Stimulated activated naive CD8-positive, alpha-beta T cell treated with anti-CD3 and anti-CD28 coated beads, Interleukin-15, Interleukin-2, amounts not matched to agents 100 ng/mL and 50 ng/mL, for 24 hours (primary cell): ENCODE measurements around the gene SPTBN1.
A peak's percentile ranks its signal among the peaks of the same experiment; 100 is the strongest.

Source experiments
- H3K27ac Mint-ChIP-seq: one replicate; pipeline ENCODE4 v1.8.0; 2021; ENCODE audit warnings: mild to moderate bottlenecking, mixed read lengths
- H3K27me3 Mint-ChIP-seq: one replicate; pipeline ENCODE4 v1.8.0; 2021; ENCODE audit warnings: mixed read lengths
- H3K36me3 Mint-ChIP-seq: one replicate; pipeline ENCODE4 v1.8.0; 2021; ENCODE audit warnings: low read depth, mixed read lengths
- H3K4me1 Mint-ChIP-seq: one replicate; pipeline ENCODE4 v1.8.0; 2021; ENCODE audit warnings: low read depth, mixed read lengths
- H3K4me3 Mint-ChIP-seq: one replicate; pipeline ENCODE4 v1.8.0; 2021; ENCODE audit warnings: mild to moderate bottlenecking, mixed read lengths
- H3K9me3 Mint-ChIP-seq: one replicate; pipeline ENCODE4 v1.8.0; 2021; ENCODE audit warnings: mixed read lengths

SPTBN1 gene

DNA sequence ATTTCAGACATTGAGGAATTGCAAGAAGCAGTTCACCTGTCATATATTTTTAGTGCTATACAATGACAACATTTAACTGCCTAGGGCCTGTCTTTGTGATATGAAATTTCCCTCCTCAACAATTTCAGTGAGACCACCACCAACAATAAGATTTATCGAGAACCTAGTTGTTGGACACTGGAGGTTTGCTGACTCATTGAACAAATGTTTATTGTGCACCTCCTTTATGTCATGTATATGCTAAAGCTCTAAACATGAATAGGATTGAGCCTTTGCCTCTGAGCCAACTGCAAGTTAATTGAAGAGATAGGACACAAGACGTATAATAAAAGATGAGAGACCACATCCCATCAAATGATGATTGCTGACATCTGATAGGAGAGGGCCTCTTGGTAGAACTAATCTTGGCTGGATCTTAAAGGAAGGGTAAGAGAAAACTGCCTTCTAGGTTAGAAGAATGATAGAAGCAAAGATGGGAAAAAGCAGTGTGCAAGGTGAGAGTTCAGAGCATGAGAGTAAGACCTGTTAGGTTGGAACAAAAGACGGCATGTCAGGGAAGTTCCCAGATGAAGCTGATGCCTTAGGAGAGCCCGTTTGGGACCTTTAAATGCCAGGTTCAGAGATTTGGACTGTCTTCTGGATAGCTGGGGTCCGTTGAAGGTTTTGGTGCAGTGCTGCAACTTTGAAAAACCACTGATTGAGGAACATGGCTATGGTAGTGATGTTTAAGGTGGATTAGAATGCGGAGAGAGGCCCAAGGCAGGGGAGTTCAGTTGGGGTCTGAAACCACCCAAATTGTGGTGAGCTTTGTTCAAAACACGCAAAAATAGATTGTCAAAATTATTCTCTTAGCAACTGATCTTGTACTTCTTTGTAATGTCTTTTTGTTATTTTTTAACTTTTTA lies 134.3 kb downstream of the SPTBN1 start:
- Mint-ChIP-seq H3K4me3 (peak overlapping the region; percentile 30), H3K36me3 (peaks cover 3% of the 10 kb centered on the region), H3K27me3 (no peaks in the 10 kb centered on the region), H3K27ac (peak overlapping the region; percentile 91), H3K9me3 (no peaks in the 10 kb centered on the region), H3K4me1 (peaks cover 94% of the 10 kb centered on the region)

DNA sequence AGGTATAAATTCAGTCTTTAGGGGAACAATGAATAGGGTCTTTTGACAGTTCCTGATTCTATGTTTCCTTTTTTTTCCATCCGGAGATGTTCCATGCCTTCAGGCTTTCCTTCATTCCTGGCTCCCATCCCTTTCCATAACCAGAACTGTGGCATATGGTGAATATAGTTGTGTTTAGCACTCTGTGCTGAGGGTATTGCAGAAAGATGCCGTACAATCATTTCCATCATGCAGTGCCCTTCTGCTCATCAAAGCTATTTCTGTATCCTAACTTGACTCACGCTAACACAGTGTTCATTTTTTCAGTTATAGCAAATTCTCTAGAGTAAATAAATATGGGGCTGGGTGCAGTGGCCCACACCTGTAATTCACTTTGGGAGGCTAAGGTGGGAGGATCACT lies 135.4 kb downstream of the SPTBN1 start:
- Mint-ChIP-seq H3K4me3 (no peak overlapping the region), H3K9me3 (no peaks in the 10 kb centered on the region), H3K4me1 (peaks cover 94% of the 10 kb centered on the region), H3K36me3 (peaks cover 7% of the 10 kb centered on the region), H3K27me3 (no peaks in the 10 kb centered on the region), H3K27ac (peak overlapping the region; percentile 91)

DNA sequence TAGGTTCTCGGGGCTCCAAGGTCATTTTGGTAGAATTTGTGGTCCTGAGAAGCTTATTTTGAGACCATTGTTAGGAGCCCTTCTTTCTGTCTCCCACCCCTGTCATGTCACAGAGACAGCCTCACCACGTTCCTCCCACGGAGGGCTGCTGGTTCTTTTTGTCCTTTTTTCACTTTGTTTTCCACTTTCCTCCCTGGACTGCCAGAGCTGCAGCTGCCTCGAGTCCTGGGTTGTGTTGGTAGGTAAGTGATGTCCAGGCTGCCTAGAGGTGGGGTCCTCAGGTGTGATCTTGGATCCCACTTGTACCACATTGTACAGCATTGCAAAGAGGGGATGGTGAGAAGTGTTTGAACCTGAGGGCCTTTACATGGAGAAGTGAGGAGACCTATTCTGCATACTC lies 137.1 kb downstream of the SPTBN1 start:
- peak overlapping the region; percentile 84 for H3K27ac Mint-ChIP-seq
- H3K4me1 Mint-ChIP-seq, result peaks cover 94% of the 10 kb centered on the region
- H3K9me3 Mint-ChIP-seq, result no peaks in the 10 kb centered on the region
- H3K4me3 Mint-ChIP-seq, result peak overlapping the region; percentile 27
- no peaks in the 10 kb centered on the region for H3K27me3 Mint-ChIP-seq
- peaks cover 4% of the 10 kb centered on the region for H3K36me3 Mint-ChIP-seq

DNA sequence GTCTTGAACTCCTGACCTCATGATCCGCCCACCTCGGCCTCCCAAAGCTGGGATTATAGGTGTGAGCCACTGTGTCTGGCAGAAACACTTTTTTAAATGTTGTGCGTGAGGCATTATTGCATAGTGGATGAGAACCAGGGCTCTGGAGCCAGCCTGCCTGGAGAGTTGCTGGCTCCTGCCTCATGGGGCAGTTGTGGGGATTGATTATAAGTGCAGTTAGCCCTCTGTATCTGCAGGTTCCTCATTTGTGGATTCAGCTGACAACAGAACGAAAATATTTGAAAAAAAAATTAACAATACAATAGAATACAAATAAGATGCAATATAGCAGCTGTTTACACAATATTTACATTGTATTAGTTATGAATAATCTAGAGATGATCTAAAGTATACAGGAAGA lies 137.9 kb downstream of the SPTBN1 start:
- Mint-ChIP-seq H3K27ac (peak overlapping the region; percentile 56), H3K36me3 (peaks cover 10% of the 10 kb centered on the region), H3K4me3 (no peak overlapping the region), H3K4me1 (peaks cover 94% of the 10 kb centered on the region), H3K27me3 (no peaks in the 10 kb centered on the region), H3K9me3 (no peaks in the 10 kb centered on the region)

- peak overlapping the region; percentile 94 for H3K27ac Mint-ChIP-seq
- peak overlapping the region; percentile 74 for H3K4me3 Mint-ChIP-seq
- no peaks in the 10 kb centered on the region for H3K27me3 Mint-ChIP-seq
- peaks cover 94% of the 10 kb centered on the region for H3K4me1 Mint-ChIP-seq
- no peaks in the 10 kb centered on the region for H3K9me3 Mint-ChIP-seq
- H3K36me3 Mint-ChIP-seq, result peaks cover 21% of the 10 kb centered on the region
Observed at GRCh38 chr2:54595161-54595803, 139.2 kb downstream of the SPTBN1 start.

GRCh38 chr2:54595999-54596902 lies 140.1 kb downstream of the SPTBN1 start:
- H3K4me1 Mint-ChIP-seq, result peaks cover 94% of the 10 kb centered on the region
- H3K27me3 Mint-ChIP-seq, result no peaks in the 10 kb centered on the region
- H3K4me3 Mint-ChIP-seq, result peak overlapping the region; percentile 74
- no peaks in the 10 kb centered on the region for H3K9me3 Mint-ChIP-seq
- H3K27ac Mint-ChIP-seq, result peak overlapping the region; percentile 94
- H3K36me3 Mint-ChIP-seq, result peaks cover 28% of the 10 kb centered on the region

- Mint-ChIP-seq H3K27ac (peak overlapping the region; percentile 94), H3K4me1 (peaks cover 94% of the 10 kb centered on the region), H3K4me3 (peak overlapping the region; percentile 74), H3K36me3 (peaks cover 29% of the 10 kb centered on the region), H3K27me3 (no peaks in the 10 kb centered on the region), H3K9me3 (no peaks in the 10 kb centered on the region)
Observed at GRCh38 chr2:54597153-54597848, 141.2 kb downstream of the SPTBN1 start.

- peaks cover 29% of the 10 kb centered on the region for H3K36me3 Mint-ChIP-seq
- H3K27me3 Mint-ChIP-seq, result no peaks in the 10 kb centered on the region
- no peak overlapping the region for H3K4me3 Mint-ChIP-seq
- peaks cover 94% of the 10 kb centered on the region for H3K4me1 Mint-ChIP-seq
- peak overlapping the region; percentile 90 for H3K27ac Mint-ChIP-seq
- H3K9me3 Mint-ChIP-seq, result no peaks in the 10 kb centered on the region
Observed at GRCh38 chr2:54598347-54599325, 142.5 kb downstream of the SPTBN1 start.

DNA sequence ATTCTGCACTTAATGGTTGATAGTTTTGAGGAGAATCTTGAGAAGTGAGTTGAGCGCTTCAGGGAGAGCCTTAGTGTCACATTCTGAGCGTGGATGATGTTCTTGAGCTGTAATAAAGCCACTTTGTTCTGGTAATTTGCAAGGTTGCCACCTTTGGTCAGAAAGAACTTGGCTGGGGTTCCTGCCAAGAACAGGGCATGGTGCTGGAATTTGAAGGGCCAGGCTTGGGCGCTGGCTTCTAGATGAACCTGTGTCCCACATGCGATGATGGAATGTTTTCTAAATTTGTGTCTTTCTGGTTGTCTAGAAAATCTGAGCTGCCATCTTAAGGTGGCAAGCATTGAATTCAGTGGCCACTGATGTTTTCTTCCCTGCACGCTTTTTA lies 143.2 kb downstream of the SPTBN1 start:
- no peaks in the 10 kb centered on the region for H3K9me3 Mint-ChIP-seq
- no peaks in the 10 kb centered on the region for H3K27me3 Mint-ChIP-seq
- H3K36me3 Mint-ChIP-seq, result peaks cover 29% of the 10 kb centered on the region
- H3K27ac Mint-ChIP-seq, result peak overlapping the region; percentile 90
- no peak overlapping the region for H3K4me3 Mint-ChIP-seq
- H3K4me1 Mint-ChIP-seq, result peaks cover 96% of the 10 kb centered on the region

DNA sequence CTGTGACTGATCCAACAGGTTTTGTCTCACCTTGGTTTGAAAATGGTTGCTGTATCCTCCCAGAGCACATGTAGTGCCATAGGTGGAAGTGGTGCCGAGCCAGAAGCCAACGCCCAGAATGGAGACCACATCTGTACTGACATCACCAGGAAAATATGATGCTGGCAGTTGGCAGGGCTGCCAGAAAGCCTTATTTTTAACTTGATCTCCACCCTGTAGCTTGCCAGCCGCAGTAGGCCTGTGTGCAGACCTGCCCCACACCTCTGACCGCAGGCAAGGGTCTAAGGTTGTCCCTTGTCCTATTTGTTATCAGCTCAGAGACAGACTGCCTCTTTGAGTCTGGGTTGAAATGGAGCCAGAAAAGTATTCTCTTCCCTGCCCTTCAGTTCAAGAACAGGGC lies 143.8 kb downstream of the SPTBN1 start:
- Mint-ChIP-seq H3K36me3 (peaks cover 29% of the 10 kb centered on the region), H3K4me3 (no peak overlapping the region), H3K9me3 (no peaks in the 10 kb centered on the region), H3K27me3 (no peaks in the 10 kb centered on the region), H3K4me1 (peaks cover 97% of the 10 kb centered on the region), H3K27ac (peak overlapping the region; percentile 90)

DNA sequence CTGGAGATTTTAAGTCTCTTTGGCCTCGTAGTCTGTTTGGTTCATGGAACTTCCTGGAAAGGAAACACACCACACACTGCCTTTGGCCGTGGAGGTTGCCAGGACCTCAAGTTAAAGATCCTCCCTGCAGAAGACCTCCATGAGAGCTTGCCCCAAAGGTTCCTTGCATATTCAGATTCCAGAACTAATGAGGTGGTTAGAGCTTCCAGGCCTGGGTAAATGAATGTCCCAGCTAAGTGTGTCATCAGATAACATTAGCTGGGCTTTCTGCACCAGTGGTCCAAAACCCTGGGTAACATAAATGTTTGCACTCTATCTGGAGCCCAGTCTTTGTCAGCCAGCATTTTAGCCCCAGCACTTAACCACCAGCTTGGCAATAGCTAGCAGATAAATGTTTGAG lies 145.2 kb downstream of the SPTBN1 start:
- Mint-ChIP-seq H3K4me1 (peaks cover 98% of the 10 kb centered on the region), H3K9me3 (no peaks in the 10 kb centered on the region), H3K36me3 (peaks cover 25% of the 10 kb centered on the region), H3K4me3 (peak overlapping the region; percentile 10), H3K27ac (peak overlapping the region; percentile 90), H3K27me3 (no peaks in the 10 kb centered on the region)

GRCh38 chr2:54602736-54603322 lies 146.7 kb downstream of the SPTBN1 start:
- H3K9me3 Mint-ChIP-seq, result no peaks in the 10 kb centered on the region
- H3K27ac Mint-ChIP-seq, result peak overlapping the region; percentile 90
- peak overlapping the region; percentile 21 for H3K4me3 Mint-ChIP-seq
- peaks cover 25% of the 10 kb centered on the region for H3K36me3 Mint-ChIP-seq
- no peaks in the 10 kb centered on the region for H3K27me3 Mint-ChIP-seq
- H3K4me1 Mint-ChIP-seq, result peaks cover 92% of the 10 kb centered on the region

DNA sequence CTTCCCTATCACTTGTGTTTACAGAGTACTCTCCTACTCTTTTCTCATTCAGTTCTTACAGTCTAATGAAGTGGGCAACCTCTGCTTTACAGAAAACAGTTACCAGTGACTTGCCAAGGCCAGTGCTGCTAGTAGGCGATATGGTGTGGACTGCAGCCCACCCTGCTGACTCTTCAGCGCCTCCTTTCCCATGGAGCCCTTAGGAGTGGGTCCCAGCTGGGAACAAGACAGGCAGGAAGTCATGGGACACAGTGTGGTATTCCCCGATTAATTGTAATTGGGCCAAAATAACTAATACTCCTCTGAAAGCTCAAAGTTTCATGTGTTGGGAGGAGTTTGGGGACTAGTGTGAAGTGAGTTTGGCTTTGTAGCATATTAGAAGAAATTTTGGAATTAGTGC lies 147.2 kb downstream of the SPTBN1 start:
- Mint-ChIP-seq H3K27me3 (no peaks in the 10 kb centered on the region), H3K36me3 (peaks cover 30% of the 10 kb centered on the region), H3K9me3 (no peaks in the 10 kb centered on the region), H3K4me3 (no peak overlapping the region), H3K27ac (peak overlapping the region; percentile 90), H3K4me1 (peaks cover 92% of the 10 kb centered on the region)
